ENCODE measurements around the gene CALN1. TPM values are rescaled to one million over a fixed set of nuclear protein-coding genes. Genes with fewer than 3 reads are reported as not detected.

Gene CALN1
- total and polyA plus RNA-seq, 2 experiments from 2014 or later = 7.6 to 14.5 TPM

DNA sequence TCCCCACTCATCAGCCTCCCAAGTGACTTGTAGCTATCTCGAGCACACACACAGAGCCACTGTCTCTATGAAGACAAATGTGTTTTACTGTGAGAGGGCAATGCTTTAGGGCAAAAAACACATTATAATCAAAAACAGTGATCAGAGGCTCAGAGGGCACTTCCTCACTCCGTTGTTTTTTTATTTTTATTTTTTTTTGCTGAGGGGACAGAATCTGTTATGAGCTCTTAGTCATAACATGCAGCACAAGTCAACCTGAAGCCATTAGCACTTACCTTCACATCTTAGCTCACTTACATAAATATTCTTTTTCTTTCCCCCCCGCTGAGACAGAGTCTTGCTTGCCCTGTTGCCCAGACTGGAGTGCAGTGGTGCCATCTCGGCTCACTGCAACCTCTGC lies 157.7 kb downstream of the CALN1 start:
- no peak overlapping the region for H3K4me3 Mint-ChIP-seq
- no peak overlapping the region for H2AFZ ChIP-seq
- H3K9me3 Mint-ChIP-seq = peaks cover 31% of the 10 kb centered on the region
- ATAC-seq (no peak), DNase-seq (ENCODE audit: low spot score) (no peak)
- H4K20me1 ChIP-seq (replicated peaks; ENCODE audit: insufficient read depth) = no peaks in the 10 kb centered on the region
- no peaks in the 10 kb centered on the region for H3F3A ChIP-seq (replicated peaks; ENCODE audit: low read depth)
- H3K9me2 ChIP-seq (ENCODE audit: insufficient read depth) = no peaks in the 10 kb centered on the region
- H3K27me3 Mint-ChIP-seq (ENCODE audit: insufficient read depth, low read depth, poor library complexity) = peaks cover 1% of the 10 kb centered on the region
- H3K36me3 ChIP-seq (ENCODE audit: insufficient read depth) = no peaks in the 10 kb centered on the region
- no peak overlapping the region for H3K27ac ChIP-seq (ENCODE audit: low read depth)
- no peak overlapping the region for H3K27ac Mint-ChIP-seq
- H3K27me3 ChIP-seq (ENCODE audit: insufficient read depth) = no peaks in the 10 kb centered on the region
- no peaks in the 10 kb centered on the region for H3K4me1 ChIP-seq (ENCODE audit: insufficient read depth)
- no peak overlapping the region for H3K4me2 ChIP-seq
- H3K79me2 ChIP-seq (replicated peaks; ENCODE audit: insufficient read depth) = peaks cover 21% of the 10 kb centered on the region
- TF ChIP-seq ZNF331 (CRISPR knock-in tag; IDR thresholded peaks at IDR 0.05; ENCODE audit: low read depth) (no peak), NANOG (IDR thresholded peaks at IDR 0.05; ENCODE audit: borderline replicate concordance) (no peak), ETS1 (IDR thresholded peaks at IDR 0.05) (no peak), EZH2phosphoT487 (IDR thresholded peaks at IDR 0.05; ENCODE audit: unreplicated experiment) (no peak), STAT1 (IDR thresholded peaks at IDR 0.05; ENCODE audit: unreplicated experiment) (no peak), ZNF114 (CRISPR knock-in tag; IDR thresholded peaks at IDR 0.05) (no peak)
- TF ChIP-seq, protein P1, sequence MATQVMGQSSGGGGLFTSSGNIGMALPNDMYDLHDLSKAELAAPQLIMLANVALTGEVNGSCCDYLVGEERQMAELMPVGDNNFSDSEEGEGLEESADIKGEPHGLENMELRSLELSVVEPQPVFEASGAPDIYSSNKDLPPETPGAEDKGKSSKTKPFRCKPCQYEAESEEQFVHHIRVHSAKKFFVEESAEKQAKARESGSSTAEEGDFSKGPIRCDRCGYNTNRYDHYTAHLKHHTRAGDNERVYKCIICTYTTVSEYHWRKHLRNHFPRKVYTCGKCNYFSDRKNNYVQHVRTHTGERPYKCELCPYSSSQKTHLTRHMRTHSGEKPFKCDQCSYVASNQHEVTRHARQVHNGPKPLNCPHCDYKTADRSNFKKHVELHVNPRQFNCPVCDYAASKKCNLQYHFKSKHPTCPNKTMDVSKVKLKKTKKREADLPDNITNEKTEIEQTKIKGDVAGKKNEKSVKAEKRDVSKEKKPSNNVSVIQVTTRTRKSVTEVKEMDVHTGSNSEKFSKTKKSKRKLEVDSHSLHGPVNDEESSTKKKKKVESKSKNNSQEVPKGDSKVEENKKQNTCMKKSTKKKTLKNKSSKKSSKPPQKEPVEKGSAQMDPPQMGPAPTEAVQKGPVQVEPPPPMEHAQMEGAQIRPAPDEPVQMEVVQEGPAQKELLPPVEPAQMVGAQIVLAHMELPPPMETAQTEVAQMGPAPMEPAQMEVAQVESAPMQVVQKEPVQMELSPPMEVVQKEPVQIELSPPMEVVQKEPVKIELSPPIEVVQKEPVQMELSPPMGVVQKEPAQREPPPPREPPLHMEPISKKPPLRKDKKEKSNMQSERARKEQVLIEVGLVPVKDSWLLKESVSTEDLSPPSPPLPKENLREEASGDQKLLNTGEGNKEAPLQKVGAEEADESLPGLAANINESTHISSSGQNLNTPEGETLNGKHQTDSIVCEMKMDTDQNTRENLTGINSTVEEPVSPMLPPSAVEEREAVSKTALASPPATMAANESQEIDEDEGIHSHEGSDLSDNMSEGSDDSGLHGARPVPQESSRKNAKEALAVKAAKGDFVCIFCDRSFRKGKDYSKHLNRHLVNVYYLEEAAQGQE (IDR thresholded peaks at IDR 0.05; ENCODE audit: unreplicated experiment) = no peak
- H3K4me1 Mint-ChIP-seq = no peaks in the 10 kb centered on the region
- peaks cover 33% of the 10 kb centered on the region for H3K36me3 Mint-ChIP-seq (ENCODE audit: low read depth)
- H3K4me3 ChIP-seq = no peak overlapping the region

- H3K36me3 Mint-ChIP-seq (ENCODE audit: low read depth) = peaks cover 33% of the 10 kb centered on the region
- no peak overlapping the region for H3K27ac Mint-ChIP-seq
- H3K27me3 ChIP-seq (ENCODE audit: insufficient read depth) = no peaks in the 10 kb centered on the region
- no peak overlapping the region for H3K4me2 ChIP-seq
- H4K20me1 ChIP-seq (replicated peaks; ENCODE audit: insufficient read depth) = no peaks in the 10 kb centered on the region
- peaks cover 13% of the 10 kb centered on the region for H3K79me2 ChIP-seq (replicated peaks; ENCODE audit: insufficient read depth)
- no peaks in the 10 kb centered on the region for H3F3A ChIP-seq (replicated peaks; ENCODE audit: low read depth)
- H3K4me1 Mint-ChIP-seq = no peaks in the 10 kb centered on the region
- H2AFZ ChIP-seq = no peak overlapping the region
- H3K27ac ChIP-seq (ENCODE audit: low read depth) = no peak overlapping the region
- H3K4me3 ChIP-seq = no peak overlapping the region
- peaks cover 31% of the 10 kb centered on the region for H3K9me3 Mint-ChIP-seq
- no peaks in the 10 kb centered on the region for H3K4me1 ChIP-seq (ENCODE audit: insufficient read depth)
- no peak overlapping the region for H3K4me3 Mint-ChIP-seq
- DNase-seq (ENCODE audit: low spot score) (no peak), ATAC-seq (no peak)
- H3K27me3 Mint-ChIP-seq (ENCODE audit: insufficient read depth, low read depth, poor library complexity) = peaks cover 3% of the 10 kb centered on the region
- H3K9me2 ChIP-seq (ENCODE audit: insufficient read depth) = no peaks in the 10 kb centered on the region
- no peaks in the 10 kb centered on the region for H3K36me3 ChIP-seq (ENCODE audit: insufficient read depth)
- TF ChIP-seq ETS1 (IDR thresholded peaks at IDR 0.05) (no peak), EZH2 (IDR thresholded peaks at IDR 0.05; ENCODE audit: low read depth, unreplicated experiment) (no peak), CREB1 (CRISPR knock-in tag; IDR thresholded peaks at IDR 0.05; ENCODE audit: low read depth) (no peak), STAT1 (IDR thresholded peaks at IDR 0.05; ENCODE audit: unreplicated experiment) (no peak), POLR2AphosphoS5 (IDR thresholded peaks at IDR 0.05; ENCODE audit: low read depth) (no peak), ZNF114 (CRISPR knock-in tag; IDR thresholded peaks at IDR 0.05) (no peak), CTCF (conservative IDR thresholded peaks at IDR 0.05; ENCODE audit: low read depth in 2 of 2) (no peak), ZNF331 (CRISPR knock-in tag; IDR thresholded peaks at IDR 0.05; ENCODE audit: low read depth) (no peak), EZH2phosphoT487 (IDR thresholded peaks at IDR 0.05; ENCODE audit: unreplicated experiment) (no peak), JUNB (IDR thresholded peaks at IDR 0.05; ENCODE audit: unreplicated experiment) (no peak), NANOG (IDR thresholded peaks at IDR 0.05; ENCODE audit: borderline replicate concordance) (no peak)
- TF ChIP-seq, protein P1 (IDR thresholded peaks at IDR 0.05; ENCODE audit: unreplicated experiment) = no peak
Measured at GRCh38 chr7:72249106-72249505, 163.0 kb downstream of the CALN1 start.

All from GM23338 (cell line).